Measurements from ENCODE around the gene CRIM1.

CRIM1 gene

DNA sequence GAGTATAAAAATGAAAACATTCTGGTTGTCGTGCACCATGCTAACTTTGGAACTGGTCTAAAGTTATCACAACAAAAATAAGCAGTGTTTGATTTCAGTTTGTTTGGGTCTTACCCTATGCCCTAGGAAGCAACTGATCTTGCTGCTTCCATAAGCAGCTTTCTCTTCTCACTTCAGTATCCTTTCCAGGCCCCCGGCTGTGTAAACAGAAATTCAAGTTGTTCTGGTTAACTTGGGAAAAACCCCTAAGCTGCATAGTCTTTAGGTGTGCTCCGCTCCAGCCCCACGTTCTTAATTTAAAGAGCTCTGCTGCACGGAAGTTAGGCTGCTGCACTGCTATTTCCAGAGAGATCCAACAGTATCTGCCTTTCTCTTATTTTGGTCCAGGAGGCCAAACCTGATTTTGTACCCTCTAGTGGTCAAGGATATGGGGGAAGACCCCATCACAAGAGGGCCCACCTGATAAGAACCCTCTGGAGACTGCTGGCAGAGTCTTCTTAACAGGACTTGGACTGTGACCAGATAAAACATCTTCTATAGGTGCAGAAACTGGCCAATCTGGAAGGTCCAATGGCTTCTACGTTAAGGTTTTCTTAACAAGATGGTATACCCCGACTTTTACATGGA lies 173.3 kb downstream of the CRIM1 start:
- no peak for TF ChIP-seq TAF1 (IDR thresholded peaks at IDR 0.05; ENCODE audit: low read depth)
- TF ChIP-seq EP300 (IDR thresholded peaks at IDR 0.05; ENCODE audit: borderline replicate concordance): no peak
- TF ChIP-seq CEBPB (IDR thresholded peaks at IDR 0.05): no peak
- TF ChIP-seq ZBTB7A (IDR thresholded peaks at IDR 0.05; ENCODE audit: low read depth): no peak
- TF ChIP-seq NFIC (IDR thresholded peaks at IDR 0.05): no peak
- TF ChIP-seq YY1 (IDR thresholded peaks at IDR 0.05; ENCODE audit: low read depth): no peak
- no peak for TF ChIP-seq EGR1 (IDR thresholded peaks at IDR 0.05)
- TF ChIP-seq, protein P1, sequence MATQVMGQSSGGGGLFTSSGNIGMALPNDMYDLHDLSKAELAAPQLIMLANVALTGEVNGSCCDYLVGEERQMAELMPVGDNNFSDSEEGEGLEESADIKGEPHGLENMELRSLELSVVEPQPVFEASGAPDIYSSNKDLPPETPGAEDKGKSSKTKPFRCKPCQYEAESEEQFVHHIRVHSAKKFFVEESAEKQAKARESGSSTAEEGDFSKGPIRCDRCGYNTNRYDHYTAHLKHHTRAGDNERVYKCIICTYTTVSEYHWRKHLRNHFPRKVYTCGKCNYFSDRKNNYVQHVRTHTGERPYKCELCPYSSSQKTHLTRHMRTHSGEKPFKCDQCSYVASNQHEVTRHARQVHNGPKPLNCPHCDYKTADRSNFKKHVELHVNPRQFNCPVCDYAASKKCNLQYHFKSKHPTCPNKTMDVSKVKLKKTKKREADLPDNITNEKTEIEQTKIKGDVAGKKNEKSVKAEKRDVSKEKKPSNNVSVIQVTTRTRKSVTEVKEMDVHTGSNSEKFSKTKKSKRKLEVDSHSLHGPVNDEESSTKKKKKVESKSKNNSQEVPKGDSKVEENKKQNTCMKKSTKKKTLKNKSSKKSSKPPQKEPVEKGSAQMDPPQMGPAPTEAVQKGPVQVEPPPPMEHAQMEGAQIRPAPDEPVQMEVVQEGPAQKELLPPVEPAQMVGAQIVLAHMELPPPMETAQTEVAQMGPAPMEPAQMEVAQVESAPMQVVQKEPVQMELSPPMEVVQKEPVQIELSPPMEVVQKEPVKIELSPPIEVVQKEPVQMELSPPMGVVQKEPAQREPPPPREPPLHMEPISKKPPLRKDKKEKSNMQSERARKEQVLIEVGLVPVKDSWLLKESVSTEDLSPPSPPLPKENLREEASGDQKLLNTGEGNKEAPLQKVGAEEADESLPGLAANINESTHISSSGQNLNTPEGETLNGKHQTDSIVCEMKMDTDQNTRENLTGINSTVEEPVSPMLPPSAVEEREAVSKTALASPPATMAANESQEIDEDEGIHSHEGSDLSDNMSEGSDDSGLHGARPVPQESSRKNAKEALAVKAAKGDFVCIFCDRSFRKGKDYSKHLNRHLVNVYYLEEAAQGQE (IDR thresholded peaks at IDR 0.05; ENCODE audit: low read depth): no peak
- TF ChIP-seq FOXM1 (IDR thresholded peaks at IDR 0.05; ENCODE audit: borderline replicate concordance, low read depth): no peak
- no peak for TF ChIP-seq USF1 (IDR thresholded peaks at IDR 0.05)
- TF ChIP-seq, protein P2, sequence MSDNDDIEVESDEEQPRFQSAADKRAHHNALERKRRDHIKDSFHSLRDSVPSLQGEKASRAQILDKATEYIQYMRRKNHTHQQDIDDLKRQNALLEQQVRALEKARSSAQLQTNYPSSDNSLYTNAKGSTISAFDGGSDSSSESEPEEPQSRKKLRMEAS (IDR thresholded peaks at IDR 0.05): no peak
- no peak for TF ChIP-seq TCF12 (IDR thresholded peaks at IDR 0.05; ENCODE audit: low read depth)
- no peak for TF ChIP-seq RAD21 (IDR thresholded peaks at IDR 0.05; ENCODE audit: low read depth)
- TF ChIP-seq TEAD4 (IDR thresholded peaks at IDR 0.05): no peak
- TF ChIP-seq CREB1 (IDR thresholded peaks at IDR 0.05; ENCODE audit: low read depth): no peak

DNA sequence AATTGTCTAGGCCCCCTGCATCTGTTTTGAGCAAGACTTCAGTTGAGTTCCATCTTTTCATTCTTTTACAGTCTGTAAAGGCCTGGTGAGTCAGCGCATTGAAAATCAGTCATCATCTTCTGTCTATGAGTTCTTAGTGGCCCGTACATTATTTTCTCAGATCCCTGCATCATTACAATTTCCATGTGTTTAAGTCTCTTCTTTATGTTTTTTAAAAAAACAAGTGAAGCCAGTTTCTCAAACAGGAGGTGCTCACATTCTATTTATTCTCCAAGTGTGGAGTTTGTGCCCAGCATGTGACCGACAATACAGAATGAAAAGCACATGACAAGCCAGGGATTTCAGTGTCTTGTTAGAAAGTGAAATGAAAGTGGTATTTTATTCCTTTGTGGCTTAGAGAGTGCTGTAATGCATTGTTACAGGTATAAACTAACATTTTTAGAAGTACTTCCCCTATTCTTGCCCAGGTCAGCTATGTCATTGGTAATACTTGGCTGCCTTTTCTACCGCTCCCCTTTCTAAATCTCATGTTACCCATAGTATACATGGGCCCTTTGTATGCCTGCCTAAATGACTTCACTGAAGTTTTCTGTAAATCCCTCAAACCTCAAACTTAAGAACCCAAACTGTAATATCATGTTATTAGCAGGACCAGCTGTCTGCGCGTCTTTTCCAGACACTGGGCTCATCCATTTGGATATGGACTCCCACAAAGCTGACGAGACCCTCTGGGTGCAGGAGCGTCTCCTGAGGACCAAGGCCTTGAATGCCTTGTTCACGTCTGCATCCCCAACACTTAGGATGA lies 174.8 kb downstream of the CRIM1 start:
- TF ChIP-seq, protein P1 (IDR thresholded peaks at IDR 0.05; ENCODE audit: low read depth): no peak
- TF ChIP-seq, protein P2 (IDR thresholded peaks at IDR 0.05): no peak
- no peak for TF ChIP-seq EGR1 (IDR thresholded peaks at IDR 0.05)
- no peak for TF ChIP-seq USF1 (IDR thresholded peaks at IDR 0.05)

DNA sequence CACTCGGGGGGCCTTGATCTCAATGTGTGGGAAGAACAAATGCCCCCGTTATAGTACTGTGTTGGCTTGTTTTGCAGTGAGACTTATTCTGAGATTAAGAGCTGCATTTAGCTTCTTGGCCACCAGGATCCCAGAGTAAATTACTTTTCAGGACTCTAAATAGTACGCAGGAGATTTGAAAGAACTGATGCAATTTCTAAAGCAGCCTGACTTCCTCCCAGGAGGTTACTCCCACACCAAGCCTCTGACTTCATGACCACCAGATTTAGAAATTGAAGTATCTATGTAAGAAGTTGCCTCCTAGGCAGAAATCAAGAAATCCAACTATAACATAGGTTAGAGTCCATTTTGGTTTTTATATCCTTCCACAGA lies 175.4 kb downstream of the CRIM1 start:
- TF ChIP-seq CREB1 (IDR thresholded peaks at IDR 0.05; ENCODE audit: low read depth) (no peak), FOXM1 (IDR thresholded peaks at IDR 0.05; ENCODE audit: borderline replicate concordance, low read depth) (no peak), CEBPB (IDR thresholded peaks at IDR 0.05) (no peak)
- TF ChIP-seq, protein P1 (IDR thresholded peaks at IDR 0.05; ENCODE audit: low read depth): no peak

DNA sequence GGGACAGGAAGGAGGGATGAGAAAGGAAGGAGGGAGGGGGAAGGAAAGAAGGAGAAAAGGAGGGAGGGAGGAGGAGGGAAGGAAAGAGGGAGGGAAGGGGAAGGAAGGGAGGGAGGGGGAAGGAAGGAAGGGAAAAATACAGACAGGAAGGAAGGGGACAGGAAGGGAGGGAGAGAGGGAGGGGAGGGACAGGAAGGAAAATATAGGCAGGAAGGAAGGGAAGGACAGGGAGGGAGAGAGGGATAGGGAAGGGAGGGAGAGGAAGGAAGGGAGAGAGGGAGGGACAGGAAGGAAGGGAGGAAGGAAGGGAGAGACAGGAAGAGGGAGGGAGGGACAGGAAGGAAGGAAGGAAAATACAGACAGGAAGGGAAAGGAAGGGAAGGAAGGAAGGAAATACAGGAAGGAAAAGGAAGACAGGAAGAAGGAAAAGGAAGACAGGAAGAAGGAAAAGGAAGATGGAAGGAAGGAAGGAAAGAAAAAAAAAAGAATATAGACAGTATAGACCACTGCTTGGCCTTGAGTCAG lies 178.8 kb downstream of the CRIM1 start:
- no peak for TF ChIP-seq TAF1 (IDR thresholded peaks at IDR 0.05; ENCODE audit: low read depth)

DNA sequence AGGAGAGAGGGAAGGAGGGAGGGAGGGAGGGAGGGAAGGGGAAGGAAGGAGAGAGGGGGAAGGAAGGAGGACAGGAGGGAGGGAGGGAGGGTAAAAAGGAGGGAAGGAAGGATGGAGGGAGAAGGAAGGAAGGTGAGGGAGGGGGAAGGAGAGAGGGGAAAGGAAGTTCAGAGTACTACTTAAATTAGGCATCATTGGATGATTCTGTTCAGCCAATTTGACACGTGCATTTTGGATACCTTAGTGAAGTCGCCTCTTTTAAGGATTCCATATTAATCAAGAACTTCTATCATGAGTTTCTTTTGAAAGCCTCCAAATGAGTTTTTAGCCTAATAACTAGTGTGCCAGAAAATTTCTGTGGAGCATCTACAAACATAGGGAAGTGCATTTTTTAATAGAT lies 179.5 kb downstream of the CRIM1 start:
- TF ChIP-seq, protein P1 (IDR thresholded peaks at IDR 0.05; ENCODE audit: low read depth): no peak
- no peak for TF ChIP-seq ZBTB7A (IDR thresholded peaks at IDR 0.05; ENCODE audit: low read depth)
- TF ChIP-seq NFIC (IDR thresholded peaks at IDR 0.05): no peak
- TF ChIP-seq TCF12 (IDR thresholded peaks at IDR 0.05; ENCODE audit: low read depth): no peak
- TF ChIP-seq CEBPB (IDR thresholded peaks at IDR 0.05): no peak
- TF ChIP-seq YY1 (IDR thresholded peaks at IDR 0.05; ENCODE audit: low read depth): no peak
- no peak for TF ChIP-seq TEAD4 (IDR thresholded peaks at IDR 0.05)
- no peak for TF ChIP-seq RAD21 (IDR thresholded peaks at IDR 0.05; ENCODE audit: low read depth)
- TF ChIP-seq EP300 (IDR thresholded peaks at IDR 0.05; ENCODE audit: borderline replicate concordance): no peak
- no peak for TF ChIP-seq EGR1 (IDR thresholded peaks at IDR 0.05)
